GOT3 (cell line): ENCODE measurements around the gene KRTAP10-2.
"Not testable (repeated sequence)": the region's sequence is repeated elsewhere in the genome, so short reads cannot be mapped to it uniquely, and the experiment has no call there.

ENCODE experiments used
- DNase-seq: peaks from one replicate; lab custom pipeline; 2025; ENCODE audit warnings: mixed read lengths; lab: John Stamatoyannopoulos, UW

The KRTAP10-2 gene

DNA sequence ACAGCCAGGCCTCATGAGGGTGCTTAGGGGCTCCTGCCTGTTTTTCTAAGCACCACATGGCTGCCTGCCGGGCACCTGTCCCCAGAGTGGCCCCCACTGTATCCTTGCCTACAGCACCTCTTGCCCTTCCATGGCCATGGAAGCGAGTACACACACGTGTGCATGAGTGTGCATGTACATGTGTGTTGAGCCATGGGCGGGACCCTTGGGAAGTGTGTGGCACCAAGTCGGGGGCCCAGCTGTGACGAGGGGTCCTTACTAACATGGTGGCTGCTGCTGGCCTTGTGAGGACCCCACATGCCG is 37.1 kb downstream of the KRTAP10-2 start:
- no peak for DNase-seq

DNA sequence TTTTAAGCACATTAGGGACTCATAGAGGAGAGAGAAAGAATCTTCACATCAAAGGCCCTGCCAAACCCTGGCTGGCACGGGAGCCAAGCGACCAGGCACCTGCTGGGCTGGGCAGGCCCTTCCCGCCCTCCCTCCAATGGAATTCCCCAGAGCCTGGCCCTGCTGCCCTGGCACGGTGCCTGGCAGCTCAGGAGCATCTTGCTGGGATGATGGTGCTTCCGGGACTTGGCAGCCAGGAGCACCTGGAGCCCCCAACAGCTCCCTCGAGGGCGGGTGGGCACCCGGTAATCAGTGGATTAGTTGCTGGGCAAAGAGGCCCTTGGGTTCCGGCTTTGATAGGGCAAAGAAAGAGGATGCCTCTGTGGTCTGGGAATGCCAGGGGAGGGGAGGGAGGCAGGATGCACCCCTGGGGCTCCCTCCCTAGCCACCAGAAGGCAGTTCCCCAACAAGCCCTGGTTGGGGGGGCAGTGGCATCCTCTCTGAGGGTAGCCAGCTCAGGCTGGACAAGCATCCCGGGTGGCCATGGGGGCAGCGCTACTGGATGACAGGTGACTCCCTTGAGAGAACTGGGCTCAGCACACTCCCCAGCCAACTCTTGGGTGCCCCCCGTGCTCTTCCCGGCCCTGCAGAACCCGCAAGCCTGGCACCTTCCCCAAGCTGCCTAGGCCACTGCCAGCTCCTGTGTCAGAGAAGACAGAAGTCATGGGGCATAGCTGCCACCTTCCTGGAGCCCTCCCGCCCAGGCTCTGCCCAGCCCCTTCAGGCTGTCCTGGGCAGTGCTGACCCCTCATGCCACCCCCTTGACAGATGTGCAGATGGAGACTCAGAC is 37.7 kb downstream of the KRTAP10-2 start:
- DNase-seq, result no peak

DNA sequence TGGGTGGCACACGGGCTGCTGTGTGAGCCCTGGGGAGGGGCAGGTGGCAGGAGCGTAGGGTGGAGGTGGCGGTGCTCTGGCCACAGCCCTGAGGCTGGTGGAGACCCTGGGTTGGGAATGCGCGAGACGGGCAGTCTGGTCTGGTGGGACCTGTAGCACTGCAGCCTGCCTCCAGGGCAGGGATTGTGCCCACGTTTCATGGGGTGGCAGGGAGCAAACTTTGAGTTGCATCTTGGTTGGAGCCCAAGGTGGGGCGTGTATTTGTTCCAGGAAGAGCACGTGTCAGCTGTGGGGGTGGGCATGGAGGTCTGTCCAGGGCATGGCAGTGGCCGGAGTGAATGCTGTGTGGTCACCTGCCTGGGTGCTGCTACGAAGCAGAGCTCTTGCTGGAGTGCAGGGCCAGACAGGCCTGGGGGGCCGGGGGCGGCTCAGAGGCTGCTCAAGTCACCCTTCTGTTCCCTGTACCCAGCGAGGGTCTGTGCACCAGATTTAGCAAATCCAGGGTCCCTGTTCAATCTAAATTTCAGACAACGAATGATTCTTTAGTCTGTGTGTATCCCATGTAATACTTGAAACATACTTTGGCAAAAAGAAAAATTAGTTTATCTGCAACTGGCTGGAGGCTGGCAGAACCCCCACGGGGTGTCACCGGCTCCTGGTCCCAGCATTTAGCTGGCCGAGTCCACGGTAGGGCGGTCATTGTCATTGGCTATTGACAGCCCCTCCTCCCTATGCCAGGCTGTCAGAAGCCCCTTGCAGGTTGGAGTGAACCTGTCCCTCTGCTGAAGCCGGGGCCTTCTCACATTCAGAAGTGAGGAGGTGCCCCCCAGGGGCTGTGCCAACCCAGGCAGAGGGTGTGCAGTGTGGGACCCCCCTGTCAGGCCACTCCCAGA is 38.6 kb downstream of the KRTAP10-2 start:
- DNase-seq, result no peak

DNA sequence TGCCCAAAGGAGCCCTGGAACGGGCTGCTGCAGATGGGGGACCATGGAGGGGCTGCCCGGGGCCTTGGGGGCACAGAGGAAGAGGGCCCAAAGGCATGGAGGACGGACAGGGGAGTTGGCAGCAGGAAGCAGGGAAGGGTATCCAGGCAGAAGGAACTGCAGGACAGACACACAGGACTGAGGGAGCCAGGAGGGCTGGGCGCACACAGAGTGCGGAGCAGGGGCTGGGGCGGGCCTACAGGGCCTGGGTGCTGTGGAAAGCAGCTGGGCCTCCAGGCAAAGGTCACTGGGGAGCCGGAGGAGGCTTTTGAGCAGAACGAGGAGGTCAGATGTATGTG is 39.4 kb downstream of the KRTAP10-2 start:
- DNase-seq, result no peak

DNA sequence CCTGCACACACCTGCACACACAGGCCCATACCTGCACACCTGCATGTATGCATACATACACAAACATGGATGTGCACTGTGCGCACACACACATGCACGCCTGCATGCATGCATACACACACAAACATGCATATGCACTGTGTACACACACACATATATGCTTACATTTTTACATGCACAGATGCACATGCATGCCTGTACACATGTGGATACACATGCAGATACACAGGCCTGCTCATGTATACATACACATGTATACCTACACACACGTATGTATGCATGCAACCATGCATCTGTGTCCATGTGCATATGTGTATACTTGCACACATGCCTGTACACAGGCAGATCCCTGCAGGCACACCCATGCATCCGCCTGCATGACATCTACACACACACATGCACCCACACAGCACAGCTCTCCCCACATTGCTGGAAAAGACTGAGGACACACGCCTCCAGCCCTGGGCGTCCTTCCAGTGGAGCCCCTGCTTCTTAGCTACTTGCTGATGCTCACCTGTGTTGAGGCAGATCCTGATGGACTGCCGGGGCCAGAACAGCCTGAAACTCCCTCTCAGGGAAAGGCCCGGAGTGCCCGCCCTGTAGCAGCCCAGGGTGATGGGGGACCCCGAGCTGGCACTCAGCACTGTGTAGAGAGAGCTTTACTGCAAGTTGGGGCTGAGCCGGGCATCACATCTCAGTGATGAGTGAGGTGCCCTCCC is 39.9 kb downstream of the KRTAP10-2 start:
- DNase-seq, result no peak

DNA sequence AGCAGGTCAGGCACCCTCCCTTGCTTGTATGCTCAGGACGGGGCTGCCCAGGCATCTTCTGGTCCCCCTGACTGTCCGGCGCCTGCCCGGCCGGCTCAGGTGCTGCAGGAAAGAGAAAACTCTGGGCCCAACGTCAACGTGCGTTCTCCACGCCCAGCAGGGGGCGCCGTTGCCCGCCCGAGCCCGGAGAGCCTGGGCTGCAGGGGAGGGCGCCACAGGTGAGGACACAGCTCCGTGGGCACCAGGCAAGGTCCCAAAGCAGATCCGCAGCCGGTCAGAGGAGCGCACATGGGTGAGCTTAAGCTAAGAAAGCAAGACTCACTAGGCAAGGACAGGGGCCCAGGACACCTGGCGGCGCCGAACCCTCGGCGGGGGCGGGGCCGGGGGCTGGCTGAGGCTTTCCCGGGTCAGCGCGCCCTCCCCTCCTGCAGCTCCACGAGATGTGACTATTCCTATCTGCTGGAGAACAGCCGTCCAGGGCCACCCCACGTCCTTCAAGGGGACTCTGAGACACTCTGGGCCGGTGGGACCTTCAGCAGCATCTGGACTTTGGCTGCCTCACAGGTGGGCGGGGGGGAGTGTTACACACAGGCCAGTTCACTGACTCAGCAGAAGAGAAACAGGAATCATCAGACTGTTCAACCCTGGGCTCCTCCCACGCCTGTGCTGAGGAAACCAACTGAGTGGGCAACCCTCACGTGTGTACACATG is 40.6 kb downstream of the KRTAP10-2 start:
- DNase-seq, result no peak

DNA sequence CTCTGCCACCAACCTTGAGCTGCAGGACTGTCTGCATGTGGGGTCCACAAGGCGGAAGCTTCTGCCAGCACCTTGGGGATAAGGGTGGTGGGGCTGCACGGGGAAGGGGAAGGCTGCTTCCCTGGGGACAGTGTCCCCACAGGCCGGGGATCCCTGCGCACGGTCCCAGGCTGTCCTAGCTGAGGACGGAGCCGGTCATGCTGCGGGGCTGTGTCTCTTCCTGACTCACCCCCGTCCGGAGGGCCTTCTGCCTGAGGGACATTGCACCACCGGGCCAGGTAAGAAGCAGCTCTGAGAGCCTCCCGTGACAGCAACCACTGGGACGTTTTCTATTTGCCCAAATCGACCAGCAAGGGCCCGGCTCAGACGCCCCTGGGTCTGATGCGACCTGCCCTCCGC is 41.2 kb downstream of the KRTAP10-2 start:
- DNase-seq, result no peak

DNA sequence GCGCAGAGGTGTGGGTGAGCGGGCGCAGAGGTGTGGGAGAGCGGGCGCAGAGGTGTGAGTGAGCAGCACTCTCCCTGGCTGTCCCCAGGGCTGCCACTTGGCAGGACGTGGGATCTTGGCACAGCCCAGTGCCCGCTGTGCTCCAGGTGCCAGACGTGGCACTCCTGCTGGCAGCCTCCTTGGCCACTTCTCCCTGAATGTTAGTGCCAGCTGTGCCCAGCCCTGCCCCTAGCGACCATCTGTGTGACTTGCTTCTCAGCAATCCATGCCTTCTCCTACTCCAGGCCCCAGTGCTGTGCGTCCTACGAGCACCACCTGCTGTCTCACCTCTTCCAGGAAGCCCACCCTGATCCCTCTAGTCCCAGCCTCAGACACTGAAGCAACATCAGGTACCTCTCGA is 41.8 kb downstream of the KRTAP10-2 start:
- DNase-seq, result no peak

DNA sequence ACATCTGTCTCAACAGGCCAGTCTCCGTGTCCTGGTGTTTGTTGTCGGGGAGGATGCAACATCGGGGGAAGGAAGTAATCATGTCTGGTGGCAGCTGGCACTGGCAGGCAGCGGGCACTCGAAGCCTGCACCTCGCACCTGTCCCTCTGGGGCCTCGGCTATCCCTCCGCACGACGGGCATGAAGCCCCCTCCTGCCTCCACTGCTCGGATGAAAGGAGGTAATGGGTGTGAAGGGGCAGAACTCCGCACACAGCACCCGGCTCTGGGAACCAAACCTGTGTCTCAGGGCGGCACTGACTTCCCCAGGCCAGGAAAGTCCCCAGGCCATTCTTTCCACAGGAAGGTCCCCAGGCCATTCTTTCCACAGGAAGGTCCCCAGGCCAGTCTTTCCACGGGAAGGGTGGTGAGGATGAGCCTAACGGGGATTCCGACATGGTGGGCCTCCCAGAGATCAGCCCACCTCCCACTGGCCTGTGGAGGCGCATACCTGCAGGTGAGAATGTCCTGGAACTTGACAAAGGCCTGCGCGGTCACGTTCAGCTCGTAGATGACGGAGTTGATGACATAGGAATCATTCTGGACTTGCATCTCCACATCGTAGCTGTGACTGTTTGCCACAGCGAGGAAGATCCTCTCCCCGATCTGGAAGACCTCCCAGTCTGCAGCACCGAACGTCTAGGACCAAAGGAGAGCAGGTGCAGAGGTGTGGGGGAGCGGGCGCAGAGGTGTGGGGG is 42.4 kb downstream of the KRTAP10-2 start:
- DNase-seq, result no peak

DNA sequence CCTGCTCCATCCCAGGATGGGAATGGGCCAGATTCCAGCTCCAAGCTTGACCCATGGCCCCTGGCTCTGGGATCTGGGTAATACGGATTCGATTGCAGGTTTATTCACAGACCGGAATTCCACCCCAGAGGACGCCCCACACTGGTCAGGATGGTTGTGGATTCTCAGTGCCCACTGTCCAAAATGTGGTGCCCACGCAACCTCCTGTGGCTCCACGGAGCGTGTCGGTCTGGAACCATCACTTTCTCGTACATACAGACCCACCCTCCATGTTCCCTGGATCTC is 42.9 kb downstream of the KRTAP10-2 start:
- no peak for DNase-seq

DNA sequence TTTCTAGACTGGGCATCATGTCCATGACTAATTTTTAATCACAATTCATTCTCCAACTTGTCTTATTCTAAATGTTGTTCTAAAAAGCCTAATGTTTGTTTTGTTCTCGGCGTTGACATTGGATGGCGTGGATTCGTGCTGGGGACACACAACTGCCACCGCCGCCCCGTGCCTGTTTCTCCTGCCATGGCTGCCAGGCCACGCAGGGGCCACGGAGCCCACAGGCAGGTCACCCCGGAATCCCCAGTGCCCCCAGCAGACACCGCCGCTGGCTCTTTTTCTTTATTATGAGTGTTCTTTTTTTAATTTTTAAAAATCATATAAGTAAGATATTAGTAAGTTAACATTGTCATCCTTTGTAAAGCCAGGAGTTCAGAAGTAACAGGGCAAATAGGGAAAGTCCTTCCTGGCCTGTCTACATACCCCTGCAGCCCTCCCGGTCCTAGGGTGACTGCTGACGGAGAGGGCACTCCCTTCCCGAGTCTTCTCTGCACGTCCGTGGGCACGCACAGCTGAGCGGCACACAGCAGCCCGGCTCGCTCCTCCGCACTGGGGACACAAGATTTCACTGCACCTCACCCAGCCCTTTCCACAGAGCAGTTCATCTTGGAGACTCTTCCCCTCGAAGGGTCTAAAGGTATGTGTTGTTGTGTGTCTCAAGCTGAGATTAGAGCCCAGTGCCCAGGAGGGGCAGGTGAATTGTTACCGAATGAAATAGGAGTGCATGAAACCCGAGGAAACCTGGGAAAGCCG is 43.5 kb downstream of the KRTAP10-2 start:
- DNase-seq, result no peak

DNA sequence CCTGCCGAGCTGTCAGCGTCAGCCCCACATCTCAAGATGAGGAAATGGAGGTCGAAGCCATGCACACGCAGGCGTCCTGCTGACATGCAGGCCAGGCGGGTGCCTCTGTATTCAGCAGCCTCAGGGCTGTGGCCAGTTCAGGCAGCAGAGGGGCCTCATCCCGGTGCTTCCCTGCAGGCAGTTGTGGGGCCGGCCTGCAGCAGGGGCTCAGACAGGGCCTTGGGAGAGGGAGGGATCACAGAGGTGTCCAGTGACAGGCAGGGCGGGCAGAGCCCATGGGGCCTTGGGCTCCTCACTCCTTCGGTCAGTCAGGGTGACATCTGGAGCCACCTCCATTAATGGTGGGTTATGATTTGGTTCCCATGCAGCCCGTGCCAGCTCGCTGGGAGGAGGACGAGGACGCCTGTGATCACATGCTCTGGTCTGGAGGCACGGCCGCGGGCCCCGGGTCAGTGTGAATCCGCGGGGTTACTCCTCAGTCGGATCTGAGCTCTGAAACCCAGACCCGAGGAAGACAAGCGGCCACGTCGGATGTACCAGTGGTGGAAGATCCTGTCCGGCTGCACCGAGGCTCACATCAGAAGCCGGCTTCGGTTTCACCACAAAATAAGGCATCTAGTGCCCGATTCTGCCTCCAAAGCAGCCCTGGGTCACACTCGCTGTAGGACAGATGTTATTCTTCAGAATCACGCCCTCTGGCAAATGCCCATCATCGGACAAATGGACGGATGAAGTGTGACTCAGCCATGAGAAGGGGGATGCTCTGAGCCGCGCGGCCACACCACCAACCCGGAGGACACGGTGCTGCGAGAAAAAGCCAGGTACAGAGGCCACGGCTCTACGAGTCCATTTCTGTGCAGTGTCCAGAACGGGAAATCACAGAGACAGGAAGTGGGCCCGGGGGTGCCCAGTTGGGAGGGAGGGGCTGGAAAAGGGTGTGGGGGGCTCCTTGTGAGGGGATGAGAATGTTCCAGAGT is 44.7 kb downstream of the KRTAP10-2 start:
- no peak for DNase-seq

DNA sequence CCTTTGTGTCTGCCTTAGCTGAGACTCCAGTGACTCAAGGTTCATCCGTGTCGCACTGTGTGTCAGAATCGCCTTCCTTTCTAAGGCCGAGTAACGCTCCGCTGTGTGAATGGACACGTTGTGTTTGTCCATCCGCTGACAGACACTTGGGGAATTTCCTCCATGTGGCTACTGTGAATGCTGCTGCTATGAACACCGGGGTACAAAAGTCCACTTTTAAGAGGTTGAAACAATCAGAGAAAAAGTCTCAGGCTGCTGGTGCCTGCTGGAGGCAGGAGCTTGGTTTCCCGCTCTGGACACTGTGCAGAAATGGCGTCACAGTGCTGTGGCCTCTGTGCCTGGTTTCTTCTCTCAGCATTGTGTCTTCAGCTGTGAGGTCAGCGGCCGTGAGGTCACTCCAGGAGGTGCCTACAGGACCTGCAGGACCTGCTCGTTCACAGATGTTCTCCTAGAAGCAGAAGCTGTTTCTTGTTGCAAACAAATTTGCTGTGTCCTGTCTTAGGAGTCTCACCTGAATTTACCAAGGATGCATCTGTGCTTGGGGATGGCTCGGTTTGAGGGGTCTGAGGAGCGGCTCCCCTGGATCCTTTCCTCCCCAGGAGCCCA is 45.5 kb downstream of the KRTAP10-2 start:
- no peak for DNase-seq

DNA sequence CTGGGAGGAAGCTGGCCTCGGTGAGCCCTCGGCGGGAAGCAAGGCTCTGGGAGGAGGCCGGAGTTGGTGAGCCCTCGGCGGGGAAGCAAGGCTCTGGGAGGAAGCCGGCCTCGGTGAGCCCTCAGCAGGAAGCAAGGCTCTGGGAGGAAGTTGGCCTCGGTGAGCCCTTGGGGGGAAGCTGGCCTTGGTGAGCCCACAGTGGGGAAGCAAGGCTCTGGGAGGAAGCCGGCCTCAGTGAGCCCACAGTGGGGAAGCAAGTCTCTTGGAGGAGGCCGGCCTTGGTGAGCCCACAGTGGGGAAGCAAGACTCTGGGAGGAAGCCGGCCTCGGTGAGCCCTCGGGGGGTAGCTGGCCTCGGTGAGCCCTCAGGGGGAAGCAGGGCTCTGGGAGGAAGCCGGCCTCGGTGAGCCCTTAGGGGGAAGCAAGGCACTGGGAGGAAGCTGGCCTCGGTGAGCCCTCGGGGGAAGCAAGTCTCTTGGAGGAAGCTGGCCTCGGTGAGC is 47.4 kb downstream of the KRTAP10-2 start:
- no peak for DNase-seq

DNA sequence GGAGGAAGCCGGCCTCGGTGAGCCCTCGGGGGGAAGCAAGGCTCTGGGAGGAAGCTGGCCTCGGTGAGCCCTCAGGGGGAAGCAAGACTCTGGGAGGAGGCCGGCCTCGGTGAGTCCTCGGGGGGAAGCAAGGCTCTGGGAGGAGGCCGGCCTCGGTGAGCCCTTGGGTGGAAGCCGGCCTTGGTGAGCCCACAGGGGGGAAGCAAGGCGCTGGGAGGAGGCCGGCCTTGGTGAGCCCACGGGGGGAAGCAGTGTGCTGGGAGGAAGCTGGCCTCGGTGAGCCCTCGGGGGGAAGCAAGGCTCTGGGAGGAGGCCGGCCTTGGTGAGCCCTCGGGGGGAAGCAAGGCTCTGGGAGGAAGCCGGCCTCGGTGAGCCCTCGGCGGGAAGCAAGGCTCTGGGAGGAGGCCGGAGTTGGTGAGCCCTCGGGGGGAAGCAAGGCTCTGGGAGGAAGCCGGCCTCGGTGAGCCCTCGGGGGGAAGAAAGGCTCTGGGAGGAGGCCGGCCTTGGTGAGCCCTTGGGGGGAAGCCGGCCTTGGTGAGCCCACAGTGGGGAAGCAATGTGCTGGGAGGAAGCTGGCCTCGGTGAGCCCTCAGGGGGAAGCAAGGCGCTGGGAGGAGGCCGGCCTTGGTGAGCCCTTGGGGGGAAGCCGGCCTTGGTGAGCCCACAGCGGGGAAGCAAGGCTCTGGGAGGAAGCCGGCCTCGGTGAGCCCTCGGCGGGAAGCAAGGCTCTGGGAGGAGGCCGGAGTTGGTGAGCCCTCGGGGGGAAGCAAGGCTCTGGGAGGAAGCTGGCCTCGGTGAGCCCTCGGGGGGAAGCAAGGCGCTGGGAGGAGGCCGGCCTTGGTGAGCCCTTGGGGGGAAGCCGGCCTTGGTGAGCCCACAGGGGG is 48.1 kb downstream of the KRTAP10-2 start:
- not testable (repeated sequence) for DNase-seq

DNA sequence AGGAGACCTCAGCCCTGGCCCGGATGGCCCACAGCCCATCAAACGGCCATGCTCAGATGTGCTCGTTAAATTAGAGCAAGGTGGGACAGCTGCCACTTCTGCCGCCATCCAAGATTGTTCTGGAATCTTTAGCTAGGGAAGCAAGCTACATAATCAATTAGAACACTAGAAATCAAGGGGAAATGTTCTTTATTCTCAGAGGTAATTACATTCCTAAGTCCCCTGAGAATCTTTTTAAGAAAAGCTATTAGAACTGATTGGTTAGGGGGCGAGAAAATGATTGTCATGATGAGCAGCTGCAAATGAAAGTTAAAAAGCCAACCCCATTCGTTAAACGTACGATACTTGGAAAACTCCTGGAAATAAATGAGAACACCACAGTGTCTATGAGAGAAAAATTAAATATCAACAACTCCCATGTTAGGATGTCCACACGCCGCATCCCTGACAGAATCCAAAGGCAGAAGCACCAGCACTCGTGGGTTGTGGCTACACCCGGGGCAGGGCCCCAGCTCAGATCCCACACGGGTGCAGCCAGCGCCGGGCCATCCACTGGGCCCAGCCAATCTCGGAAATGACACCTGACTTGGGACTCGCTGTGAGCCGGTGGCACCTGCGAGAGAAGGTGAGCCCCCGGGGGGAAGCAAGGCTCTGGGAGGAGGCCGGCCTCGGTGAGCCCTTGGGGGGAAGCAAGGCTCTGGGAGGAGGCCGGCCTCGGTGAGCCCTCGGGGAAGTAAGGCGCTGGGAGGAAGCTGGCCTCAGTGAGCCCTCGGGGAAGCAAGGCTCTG is 48.9 kb downstream of the KRTAP10-2 start:
- no peak for DNase-seq
